NCI-H146 (cell line): ENCODE results near the gene PTGFRN.

Experiments used
- DNase-seq: peaks from one replicate; lab custom pipeline; 2025; lab: John Stamatoyannopoulos, UW

Gene PTGFRN

DNA sequence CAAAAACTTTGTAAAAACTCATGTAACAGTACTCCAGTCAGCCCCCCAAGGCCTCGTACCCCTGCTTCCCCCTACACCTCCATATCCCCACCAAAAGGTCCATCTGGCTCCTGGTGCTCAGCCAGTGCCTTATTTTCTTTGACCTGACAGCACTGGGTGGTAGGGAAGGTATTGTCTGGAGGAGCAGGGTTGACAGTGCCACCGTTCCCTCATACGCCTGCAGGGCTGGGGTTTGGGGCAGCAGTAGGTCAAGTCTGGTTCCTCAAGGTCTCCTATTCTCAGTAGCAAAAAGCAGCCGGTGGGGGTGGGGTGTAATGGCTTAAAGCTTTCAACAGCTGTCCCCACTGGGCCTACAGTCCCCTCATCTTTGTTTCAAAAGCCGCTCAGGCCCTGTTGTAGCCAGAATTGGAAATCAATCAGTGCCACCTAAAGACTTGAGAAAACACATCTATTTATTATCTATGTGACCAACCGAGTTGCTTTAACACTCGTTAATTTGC is 125.1 kb downstream of the PTGFRN start:
- DNase-seq: peak; percentile 13

DNA sequence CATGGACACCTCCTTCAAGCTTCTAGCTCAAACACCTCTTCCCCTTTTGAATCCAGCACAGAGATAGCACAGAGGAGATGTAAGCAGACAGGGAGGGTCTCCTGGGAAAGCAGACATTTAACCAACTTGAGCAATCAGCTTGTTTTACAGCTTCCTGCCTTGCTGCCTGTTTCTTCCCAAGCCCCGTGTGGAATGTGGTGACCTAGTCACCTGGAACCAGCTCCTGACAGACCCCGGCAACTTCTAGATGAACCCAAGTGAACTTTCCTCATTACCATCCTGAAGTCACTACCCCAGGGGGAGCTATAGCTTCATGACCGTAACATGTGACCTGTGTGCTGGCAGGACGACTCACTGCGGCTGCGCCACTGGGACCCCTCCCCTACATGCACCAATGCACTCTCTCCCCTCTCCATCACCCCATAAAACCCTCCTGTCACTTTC is 126.3 kb downstream of the PTGFRN start:
- DNase-seq: no peak

DNA sequence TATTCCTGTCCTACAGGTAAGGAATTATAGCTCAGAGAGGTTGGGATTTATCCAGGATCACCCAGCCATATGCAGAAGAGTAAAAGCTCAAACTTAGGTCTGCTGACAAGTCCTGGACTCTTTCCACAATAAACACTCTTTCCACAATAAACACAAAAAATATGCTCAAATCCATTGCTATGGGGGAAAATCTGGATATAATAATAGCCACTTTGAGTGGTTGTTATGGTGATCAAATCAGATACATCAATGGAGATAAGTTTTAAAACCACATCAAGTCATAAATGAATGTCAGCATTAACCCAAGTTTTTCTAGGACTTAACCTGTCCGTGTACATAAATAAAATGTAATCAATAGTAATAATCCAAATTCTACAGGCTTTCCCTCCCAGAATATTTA is 128.1 kb downstream of the PTGFRN start:
- no peak for DNase-seq

DNA sequence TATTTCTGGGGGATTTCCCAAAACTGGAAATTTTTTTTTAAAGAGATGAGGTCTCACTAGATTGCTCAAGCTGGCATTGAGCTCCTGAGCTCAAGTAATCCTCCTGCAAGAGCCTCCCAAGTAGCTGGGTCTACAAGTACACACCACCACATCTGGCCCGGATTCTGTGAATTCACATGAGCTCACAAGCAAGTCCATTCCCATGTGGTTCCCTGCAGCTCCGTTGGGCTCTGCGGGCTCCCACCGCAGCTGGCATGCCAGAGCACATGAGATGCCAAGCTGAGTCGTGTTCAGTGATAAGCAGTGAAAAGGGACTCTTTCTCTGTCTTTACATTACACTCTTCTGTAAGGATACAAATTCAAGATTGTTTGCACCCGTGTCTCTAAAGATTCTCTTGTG is 128.5 kb downstream of the PTGFRN start:
- DNase-seq: no peak
